Measurements from ENCODE around the gene STK38L.

STK38L gene

GRCh38 chr12:27351476-27351875 is 107.4 kb downstream of the STK38L start:
- DNase-seq (ENCODE audit: low spot score) = no peak

GRCh38 chr12:27355486-27355885 is 111.4 kb downstream of the STK38L start:
- DNase-seq (ENCODE audit: low spot score) = no peak

GRCh38 chr12:27355979-27356378 is 111.9 kb downstream of the STK38L start:
- no peak for DNase-seq (ENCODE audit: low spot score)

GRCh38 chr12:27359578-27360340 is 115.7 kb downstream of the STK38L start:
- DNase-seq (ENCODE audit: low spot score) = no peak

GRCh38 chr12:27361372-27361771 is 117.3 kb downstream of the STK38L start:
- DNase-seq (ENCODE audit: low spot score) = no peak

GRCh38 chr12:27366621-27367020 is 122.5 kb downstream of the STK38L start:
- no peak for DNase-seq (ENCODE audit: low spot score)

GRCh38 chr12:27367078-27367477 is 123.0 kb downstream of the STK38L start:
- DNase-seq (ENCODE audit: low spot score) = no peak
